Keratinocyte (primary cell): ENCODE measurements around the gene NBPF12.
"Not testable (repeated sequence)": the region's sequence is repeated elsewhere in the genome, so short reads cannot be mapped to it uniquely, and the experiment has no call there.

Experiments used
- CTCF ChIP-seq, 3 experiments: IDR thresholded peaks in 1 of 3; conservative IDR thresholded peaks in 1 of 3; optimal IDR thresholded peaks in 1 of 3; 2 replicates in 2 of 3; 3 replicates in 1 of 3; pipeline versions ENCODE3 to v1.5.1; 2011; ENCODE audit warnings: low read length in 3 of 3, mild to moderate bottlenecking in 3 of 3, moderate library complexity in 2 of 3, control low read depth in 1 of 3, inconsistent platforms in 1 of 3; ENCODE audit not compliant: insufficient read depth in 2 of 3; ENCODE audit errors: extremely low read depth in 1 of 3
- EZH2 ChIP-seq: IDR thresholded peaks from one replicate; pipeline ENCODE4 v1.6.1; 2012; ENCODE audit warnings: inconsistent platforms, mild to moderate bottlenecking, low read length, moderate library complexity

DNA sequence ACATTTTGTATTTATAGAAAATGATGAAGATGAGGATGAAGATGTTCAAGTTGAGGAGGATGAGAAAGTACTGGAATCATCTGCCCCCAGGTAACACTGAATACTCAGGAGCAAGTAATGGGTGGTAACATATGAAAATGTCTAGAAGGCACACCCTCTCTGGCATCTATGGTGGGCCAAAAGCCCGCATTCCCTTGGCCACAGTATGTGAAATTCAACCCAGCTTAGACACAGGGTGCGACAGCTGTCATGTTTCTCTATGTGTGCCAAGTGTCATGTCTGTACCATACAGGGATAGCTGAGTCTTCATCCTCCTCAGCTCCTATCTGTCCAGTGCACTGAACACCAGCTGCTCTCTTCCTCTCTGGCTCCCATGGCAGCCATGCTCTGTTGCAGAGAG lies 26.2 kb downstream of the NBPF12 start:
- not testable (repeated sequence) for TF ChIP-seq CTCF (optimal IDR thresholded peaks at IDR 0.05 in 1 of 3, IDR thresholded peaks at IDR 0.05 in 1 of 3, conservative IDR thresholded peaks at IDR 0.05 in 1 of 3; ENCODE audit: extremely low read depth in 1 of 3, insufficient read depth in 2 of 3, low read length in 3 of 3); EZH2
